NT2/D1 (cell line): ENCODE data around the gene COA4.

ENCODE experiments used
- YY1 ChIP-seq: IDR thresholded peaks from 2 replicates; pipeline ENCODE4 v1.6.1; 2011; ENCODE audit not compliant: insufficient read length, insufficient read depth
- ZNF274 ChIP-seq: IDR thresholded peaks from 2 replicates; pipeline ENCODE4 v1.6.1; 2011; ENCODE audit warnings: mild to moderate bottlenecking, low read depth, low read length

DNA sequence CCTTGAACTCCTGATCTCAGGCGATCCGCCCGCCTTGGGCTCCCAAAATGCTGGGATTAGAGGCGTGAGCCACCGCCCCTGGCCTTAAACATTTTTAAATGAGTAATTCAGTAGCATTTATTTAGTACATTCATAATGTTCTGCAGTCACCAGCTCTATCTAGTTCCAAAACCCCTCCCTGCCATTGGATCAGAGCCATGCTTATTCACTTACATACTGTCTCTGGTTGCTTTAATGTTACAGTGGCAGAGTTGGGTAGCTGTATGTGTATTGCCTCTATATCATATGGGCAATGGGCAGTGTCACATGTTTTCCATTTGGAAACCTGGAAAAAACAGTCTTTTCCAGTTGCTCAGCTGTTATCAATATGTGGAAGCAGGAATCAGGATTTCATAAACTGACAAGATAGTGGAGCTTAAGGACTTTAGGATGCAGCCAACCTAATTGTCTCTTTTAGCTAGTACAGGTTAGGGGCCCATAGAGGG lies 10.5 kb downstream of the COA4 start:
- TF ChIP-seq YY1 = no peak
- TF ChIP-seq ZNF274 = no peak
